Adrenal gland (tissue), 5 donors: Measurements from ENCODE around the gene MRPL53.

Experiments used
- POLR2A ChIP-seq, 2 donors: fragments of 450-650 bp; IDR thresholded peaks; one replicate each; pipeline ENCODE4 v1.6.1; 2017; ENCODE audit warnings: antibody characterized with exemption in 2 of 2, mild to moderate bottlenecking in 2 of 2, moderate library complexity in 1 of 2
- TF ChIP-seq, protein P1 (sequence below), 6 experiments: fragments of 450-650 bp in 4 of 6; fragments of 200-600 bp in 2 of 6; sonication (generic) in 1 of 6; IDR thresholded peaks; 1 replicate in 5 of 6; 2 replicates in 1 of 6; pipeline versions ENCODE4 v1.5.1 to v1.8.0; 2016 to 2021; ENCODE audit warnings: antibody characterized with exemption in 6 of 6, mild to moderate bottlenecking in 2 of 6, moderate library complexity in 1 of 6
- donor health status: DM: no; HTN: no; CAD: no.

GRCh38 chr2:74482801-74483674 is 10.6 kb upstream of the MRPL53 start, which contains the start of the genes CCDC142 and TTC31:
- TF ChIP-seq, protein P1, sequence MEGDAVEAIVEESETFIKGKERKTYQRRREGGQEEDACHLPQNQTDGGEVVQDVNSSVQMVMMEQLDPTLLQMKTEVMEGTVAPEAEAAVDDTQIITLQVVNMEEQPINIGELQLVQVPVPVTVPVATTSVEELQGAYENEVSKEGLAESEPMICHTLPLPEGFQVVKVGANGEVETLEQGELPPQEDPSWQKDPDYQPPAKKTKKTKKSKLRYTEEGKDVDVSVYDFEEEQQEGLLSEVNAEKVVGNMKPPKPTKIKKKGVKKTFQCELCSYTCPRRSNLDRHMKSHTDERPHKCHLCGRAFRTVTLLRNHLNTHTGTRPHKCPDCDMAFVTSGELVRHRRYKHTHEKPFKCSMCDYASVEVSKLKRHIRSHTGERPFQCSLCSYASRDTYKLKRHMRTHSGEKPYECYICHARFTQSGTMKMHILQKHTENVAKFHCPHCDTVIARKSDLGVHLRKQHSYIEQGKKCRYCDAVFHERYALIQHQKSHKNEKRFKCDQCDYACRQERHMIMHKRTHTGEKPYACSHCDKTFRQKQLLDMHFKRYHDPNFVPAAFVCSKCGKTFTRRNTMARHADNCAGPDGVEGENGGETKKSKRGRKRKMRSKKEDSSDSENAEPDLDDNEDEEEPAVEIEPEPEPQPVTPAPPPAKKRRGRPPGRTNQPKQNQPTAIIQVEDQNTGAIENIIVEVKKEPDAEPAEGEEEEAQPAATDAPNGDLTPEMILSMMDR (IDR thresholded peaks at IDR 0.05) = peak; percentile 67 to 95 (median 88)
- TF ChIP-seq POLR2A (IDR thresholded peaks at IDR 0.05) = peak; percentile 29 to 45
